D721Med (cell line): ENCODE measurements around the gene GCSAM.

ENCODE experiments used
- DNase-seq: peaks from one replicate; pipeline ENCODE4 v3.0.0; 2011; ENCODE audit warnings: low spot score; ENCODE audit not compliant: insufficient read length
- FAIRE-seq: peaks from 2 replicates; lab custom pipeline; 2011; peaks lifted over from hg19 to GRCh38; lab: Jason Lieb, UNC
- CTCF ChIP-seq: IDR thresholded peaks from 2 replicates; pipeline ENCODE4 v1.5.1; 2012; ENCODE audit warnings: mild to moderate bottlenecking, control low read depth; ENCODE audit not compliant: insufficient read depth; ENCODE audit errors: missing control alignments

GCSAM gene

DNA sequence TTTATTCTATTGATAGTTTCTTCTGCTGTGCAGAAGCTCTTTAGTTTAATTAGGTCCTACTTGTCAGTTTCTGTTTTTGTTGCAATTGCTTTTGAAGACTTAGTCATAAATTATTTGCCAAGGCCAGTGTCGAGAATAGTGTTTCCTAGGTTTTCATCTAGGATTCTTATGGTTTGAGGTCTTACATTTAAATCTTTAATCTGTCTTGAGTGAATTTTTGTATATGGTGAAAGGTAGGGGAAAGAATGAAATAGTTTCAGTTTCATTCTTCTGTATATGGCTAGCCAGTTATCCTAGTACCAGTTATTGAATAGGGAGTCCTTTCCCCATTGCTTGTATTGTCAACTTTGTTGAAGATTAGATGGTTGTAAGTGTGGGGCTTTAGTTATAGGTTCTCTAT, 10.6 kb upstream of the GCSAM start:
- no peak for FAIRE-seq
- TF ChIP-seq CTCF: no peak
- DNase-seq: no peak

DNA sequence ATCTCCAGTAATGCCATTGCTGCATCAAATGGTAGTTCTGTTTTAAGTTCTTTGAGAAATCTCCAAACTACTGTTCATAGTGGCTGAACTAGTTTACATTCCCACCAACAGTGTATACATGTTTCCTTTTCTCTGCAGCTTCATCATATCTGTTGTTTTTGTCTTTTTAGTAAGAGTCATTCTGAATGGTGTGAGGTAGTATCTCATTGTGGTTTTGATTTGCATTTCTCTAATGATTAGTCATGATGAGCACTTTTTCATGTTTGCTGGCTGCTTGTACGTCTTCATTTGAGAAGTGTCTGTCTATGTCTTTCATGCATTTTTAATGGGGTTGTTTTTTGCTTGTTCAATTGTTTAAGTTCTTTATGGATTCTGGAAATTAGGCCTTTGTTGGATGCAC, 10.2 kb upstream of the GCSAM start:
- no peak for TF ChIP-seq CTCF
- no peak for FAIRE-seq
- DNase-seq: no peak

DNA sequence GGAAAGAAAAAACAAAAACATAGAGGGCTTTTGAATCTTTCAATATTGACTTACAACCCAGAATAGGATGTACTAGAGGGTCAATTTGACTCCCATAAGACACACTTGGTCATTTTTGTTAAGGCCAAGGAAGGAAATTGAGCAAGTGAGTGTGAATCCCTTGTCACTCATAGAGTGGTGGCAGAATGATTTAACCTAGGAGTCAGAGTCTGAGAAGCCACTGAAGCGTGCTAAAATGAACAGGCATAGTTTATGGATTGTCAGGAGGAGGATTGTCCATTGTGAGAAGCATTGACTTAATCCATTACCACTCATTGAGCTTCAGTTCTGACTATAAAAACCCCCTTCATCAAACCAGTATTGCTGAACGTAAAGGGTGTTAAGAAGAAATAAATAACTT, 8.2 kb upstream of the GCSAM start:
- DNase-seq: no peak
- no peak for TF ChIP-seq CTCF
- FAIRE-seq: no peak

DNA sequence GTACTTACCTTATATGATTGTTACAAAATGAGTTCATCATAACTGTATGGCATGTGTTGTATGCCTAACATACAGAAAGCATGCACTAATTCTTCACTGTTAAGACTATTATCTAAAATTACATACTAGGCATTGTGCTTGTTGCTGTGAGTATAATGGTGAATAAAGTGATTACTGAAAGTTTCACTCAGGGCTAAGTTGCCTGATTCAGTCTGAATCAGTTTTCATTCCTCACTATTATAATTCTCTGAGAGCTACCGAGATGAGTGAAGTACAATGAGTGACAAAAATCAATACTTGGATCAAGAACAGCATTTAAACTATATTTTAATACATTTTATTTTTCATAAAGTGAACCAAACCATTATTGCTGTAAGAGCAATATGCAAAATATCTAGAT, 7.5 kb upstream of the GCSAM start:
- DNase-seq (no peak), FAIRE-seq (no peak)
- TF ChIP-seq CTCF: no peak

GRCh38 chr3:112138219-112138969, 5.3 kb upstream of the GCSAM start:
- DNase-seq (no peak), FAIRE-seq (no peak)
- no peak for TF ChIP-seq CTCF

GRCh38 chr3:112137781-112138180, 4.7 kb upstream of the GCSAM start:
- FAIRE-seq (no peak), DNase-seq (no peak)
- TF ChIP-seq CTCF: no peak

DNA sequence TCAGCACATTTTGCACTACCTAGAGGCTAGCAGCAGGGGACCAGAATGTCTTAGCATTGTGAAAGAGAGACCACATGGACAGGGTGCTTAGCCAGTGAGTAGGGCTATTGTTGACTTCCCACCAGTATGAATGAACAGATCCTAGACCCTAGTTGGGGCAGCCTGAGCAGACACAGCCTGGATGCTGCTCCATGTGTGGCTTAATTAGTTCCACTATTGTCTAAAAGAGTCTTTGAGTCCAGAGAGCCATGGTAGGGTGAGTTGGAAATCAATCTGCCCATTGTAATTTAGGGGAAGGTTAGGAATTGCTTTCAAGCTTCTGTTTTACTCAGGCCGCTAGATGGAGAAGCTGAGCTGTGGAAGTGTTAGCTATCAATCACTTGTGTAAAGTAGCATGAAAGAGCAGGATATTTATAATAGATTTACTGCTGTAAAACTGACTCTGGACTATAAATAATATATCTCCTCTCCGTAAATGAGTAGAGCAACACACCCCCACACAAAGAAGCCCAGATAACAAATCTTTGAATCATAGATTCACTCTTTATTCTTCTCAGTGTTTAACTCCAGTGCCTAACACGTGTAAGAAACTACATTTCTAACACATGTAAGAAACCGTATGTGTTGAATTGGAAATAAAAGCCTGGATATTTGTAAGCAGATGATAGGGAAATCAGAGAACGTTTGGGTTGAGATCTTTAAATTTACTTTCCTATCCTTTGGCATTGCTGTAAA, 4.1 kb upstream of the GCSAM start:
- DNase-seq: no peak
- no peak for FAIRE-seq
- TF ChIP-seq CTCF: peak; percentile 70
